Kidney capillary endothelial cell (primary cell): ENCODE measurements around the gene ASAP3.
"Not testable (repeated sequence)": the region's sequence is repeated elsewhere in the genome, so short reads cannot be mapped to it uniquely, and the experiment has no call there.

Experiments
- DNase-seq: peaks from one replicate; pipeline ENCODE4 v3.0.0-alpha.2; 2018; ENCODE audit warnings: low spot score

Gene ASAP3

GRCh38 chr1:23395849-23396248 lies 88.1 kb downstream of the ASAP3 start:
- DNase-seq = no peak

GRCh38 chr1:23395154-23395724 lies 88.7 kb downstream of the ASAP3 start:
- no peak for DNase-seq

- DNase-seq = no peak
These were observed 89.3 kb downstream of the ASAP3 start for GRCh38 chr1:23394684-23395083.

- DNase-seq = no peak
These were observed 89.8 kb downstream of the ASAP3 start for GRCh38 chr1:23394181-23394580.

GRCh38 chr1:23393706-23394105 lies 90.3 kb downstream of the ASAP3 start:
- no peak for DNase-seq

- no peak for DNase-seq
These were observed 91.7 kb downstream of the ASAP3 start for GRCh38 chr1:23392125-23392855.

- no peak for DNase-seq
These were observed 94.1 kb downstream of the ASAP3 start for GRCh38 chr1:23389837-23390321.

GRCh38 chr1:23387494-23387893 lies 96.5 kb downstream of the ASAP3 start:
- DNase-seq = no peak

- DNase-seq = no peak
These were observed 98.8 kb downstream of the ASAP3 start for GRCh38 chr1:23385119-23385621.

GRCh38 chr1:23384312-23385058 lies 99.5 kb downstream of the ASAP3 start:
- peak; percentile 68 for DNase-seq

- DNase-seq = no peak
These were observed 100.2 kb downstream of the ASAP3 start for GRCh38 chr1:23383577-23384311.

GRCh38 chr1:23381233-23381885 lies 102.6 kb downstream of the ASAP3 start:
- no peak for DNase-seq

- DNase-seq = no peak
These were observed 103.3 kb downstream of the ASAP3 start for GRCh38 chr1:23380719-23381118.

GRCh38 chr1:23380236-23380635 lies 103.7 kb downstream of the ASAP3 start:
- DNase-seq = not testable (repeated sequence)
